ENCODE results near the gene ZNF841. TPM values are rescaled to one million over a fixed set of nuclear protein-coding genes. Genes with fewer than 3 reads are reported as not detected.

The ZNF841 gene
- total and polyA plus RNA-seq, 2 of the 8 experiments (the other 6 are each of a cell fraction or from before 2014, with no cell fraction given): 4.1 to 17.9 TPM

DNA sequence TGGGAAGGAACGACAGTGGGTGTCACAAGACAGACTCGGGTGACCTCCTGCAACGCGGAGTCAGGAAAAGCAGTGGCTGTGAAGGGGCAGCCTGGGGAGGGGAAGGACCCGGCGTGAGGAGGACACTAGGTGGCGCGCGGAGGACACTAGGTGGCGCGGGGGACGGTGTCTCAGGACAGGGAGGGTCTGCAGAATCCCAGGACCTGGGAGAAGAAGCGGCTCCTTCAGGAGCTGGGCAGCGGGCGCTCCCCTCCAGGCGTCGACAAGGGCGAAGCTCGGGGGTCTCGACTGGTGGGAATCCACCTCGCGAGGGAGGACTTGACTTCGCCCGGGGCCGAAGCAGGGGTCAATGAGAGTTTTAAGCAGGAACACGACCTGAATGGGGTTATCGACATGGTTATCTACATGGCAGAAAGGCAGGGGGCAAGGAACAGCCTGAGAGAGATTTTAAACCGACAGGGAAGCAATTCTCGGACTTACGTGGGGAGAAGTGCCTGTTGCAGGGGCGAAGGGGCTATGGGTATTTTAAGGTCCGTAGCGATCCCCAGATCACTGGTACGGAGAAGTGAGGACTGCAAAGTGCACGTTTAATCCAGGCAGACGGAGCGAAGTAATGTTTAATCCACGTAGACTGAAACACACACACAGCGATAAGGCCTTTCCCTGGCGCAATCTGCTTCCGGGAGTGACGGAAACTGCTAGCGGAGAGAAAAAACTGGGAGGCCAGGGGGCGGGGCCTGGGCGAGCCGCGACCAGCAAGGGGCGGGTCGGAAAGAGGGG, 43.9 kb upstream of the ZNF841 start, which contains the start of gene ZNF616 (continued):
- TF ChIP-seq, protein P1, sequence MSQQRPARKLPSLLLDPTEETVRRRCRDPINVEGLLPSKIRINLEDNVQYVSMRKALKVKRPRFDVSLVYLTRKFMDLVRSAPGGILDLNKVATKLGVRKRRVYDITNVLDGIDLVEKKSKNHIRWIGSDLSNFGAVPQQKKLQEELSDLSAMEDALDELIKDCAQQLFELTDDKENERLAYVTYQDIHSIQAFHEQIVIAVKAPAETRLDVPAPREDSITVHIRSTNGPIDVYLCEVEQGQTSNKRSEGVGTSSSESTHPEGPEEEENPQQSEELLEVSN (IDR thresholded peaks at IDR 0.05): peak; percentile 61
- peak; percentile 81 for TF ChIP-seq POLR2AphosphoS5 (IDR thresholded peaks at IDR 0.05; ENCODE audit: low read depth, low read length)

All from H1 (cell line).